Lower leg skin (tissue), 3 donors: Measurements from ENCODE around the gene ATP6V1G2.

Experiments used
- CTCF ChIP-seq, 3 donors: fragments of 450-650 bp; IDR thresholded peaks; one replicate each; pipeline ENCODE4 v1.5.1; 2016; ENCODE audit warnings: antibody characterized with exemption in 3 of 3, mild to moderate bottlenecking in 3 of 3, moderate library complexity in 2 of 3
- POLR2A ChIP-seq, 2 donors: fragments of 450-650 bp; IDR thresholded peaks; one replicate each; pipeline ENCODE4 v1.6.1; 2016 to 2017; ENCODE audit warnings: antibody characterized with exemption in 2 of 2, mild to moderate bottlenecking in 1 of 2, moderate library complexity in 1 of 2

DNA sequence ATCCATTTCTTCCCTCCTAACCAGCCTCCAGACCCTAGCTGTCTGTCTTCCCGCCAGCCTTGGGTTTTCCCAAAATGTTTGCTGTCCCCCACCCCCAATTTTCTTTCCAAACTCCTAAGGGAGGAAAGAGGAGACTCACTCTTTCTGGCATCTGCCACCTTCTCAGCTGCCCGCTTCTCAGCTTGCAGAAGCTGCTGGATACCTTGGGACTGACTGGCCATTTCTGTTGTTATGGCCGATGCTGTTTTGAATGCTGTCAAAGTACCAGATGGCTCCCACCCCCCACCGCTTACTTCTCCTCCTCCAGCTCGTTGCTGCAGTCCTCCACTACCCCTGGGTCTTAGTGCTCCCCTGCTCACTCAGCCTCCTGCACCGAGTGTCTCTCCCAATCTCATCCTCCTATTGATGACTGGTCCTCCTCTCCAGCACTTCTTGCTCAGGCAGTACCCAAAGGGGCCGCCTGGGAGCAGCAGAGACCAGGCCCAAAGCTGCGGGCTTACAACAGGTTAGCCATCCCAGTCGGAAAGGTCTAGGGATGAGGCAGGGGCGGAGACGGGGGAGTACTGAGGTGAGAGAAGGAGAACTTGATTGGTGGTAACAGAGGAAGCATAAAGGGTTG, at the start of gene ATP6V1G2:
- peak in 1 of 3 donors; percentile 97 for TF ChIP-seq CTCF (IDR thresholded peaks at IDR 0.05)
- no peak for TF ChIP-seq POLR2A (IDR thresholded peaks at IDR 0.05)
